ENCODE results near the gene BPI. TPM values are rescaled to one million over a fixed set of nuclear protein-coding genes. Genes with fewer than 3 reads are reported as not detected.

The BPI gene
- total RNA-seq, 1 donor from 2014 or later: not detected

DNA sequence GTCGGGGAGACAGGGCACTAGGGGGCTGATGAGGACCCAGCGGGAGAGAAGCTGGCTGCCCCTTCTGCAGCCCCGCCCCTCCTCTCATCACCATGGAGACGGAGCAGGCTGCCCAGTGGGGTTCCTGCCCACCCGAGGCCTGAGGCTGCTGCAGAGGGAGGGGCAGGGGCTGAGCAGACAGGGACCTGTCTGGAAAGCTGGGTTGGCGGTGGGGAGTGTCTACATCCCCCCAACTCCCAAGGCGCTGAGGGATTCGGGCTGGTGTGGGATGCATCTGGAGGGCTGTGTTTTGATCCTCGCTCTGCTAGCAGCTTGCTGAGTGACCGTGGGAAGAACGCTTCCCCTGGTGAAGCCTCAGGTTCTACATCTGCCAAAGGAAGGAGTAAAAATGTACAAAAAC is 1.2 kb upstream of the BPI start:
- Histone ChIP-seq H3K27me3 (ENCODE audit: control insufficient read depth, insufficient read depth, low read length) (peaks cover 24% of the 10 kb centered on the region), H3K4me3 (ENCODE audit: low read depth, low read length) (no peak overlapping the region), H3K36me3 (ENCODE audit: control insufficient read depth, insufficient read depth, low read length) (no peaks in the 10 kb centered on the region)
- DNase-seq (ENCODE audit: low read depth): no peak
- no peak for TF ChIP-seq CTCF (IDR thresholded peaks at IDR 0.05; ENCODE audit: insufficient read depth, low read length, poor library complexity, severe bottlenecking)

GRCh38 chr20:38304845-38305447 is 990 bp downstream of the BPI start:
- peaks cover 25% of the 10 kb centered on the region for H3K27me3 ChIP-seq (ENCODE audit: control insufficient read depth, insufficient read depth, low read length)
- peak; percentile 53 for TF ChIP-seq CTCF (IDR thresholded peaks at IDR 0.05; ENCODE audit: insufficient read depth, low read length, poor library complexity, severe bottlenecking)
- no peak for DNase-seq (ENCODE audit: low read depth)
- no peak overlapping the region for H3K4me3 ChIP-seq (ENCODE audit: low read depth, low read length)
- no peaks in the 10 kb centered on the region for H3K36me3 ChIP-seq (ENCODE audit: control insufficient read depth, insufficient read depth, low read length)

DNA sequence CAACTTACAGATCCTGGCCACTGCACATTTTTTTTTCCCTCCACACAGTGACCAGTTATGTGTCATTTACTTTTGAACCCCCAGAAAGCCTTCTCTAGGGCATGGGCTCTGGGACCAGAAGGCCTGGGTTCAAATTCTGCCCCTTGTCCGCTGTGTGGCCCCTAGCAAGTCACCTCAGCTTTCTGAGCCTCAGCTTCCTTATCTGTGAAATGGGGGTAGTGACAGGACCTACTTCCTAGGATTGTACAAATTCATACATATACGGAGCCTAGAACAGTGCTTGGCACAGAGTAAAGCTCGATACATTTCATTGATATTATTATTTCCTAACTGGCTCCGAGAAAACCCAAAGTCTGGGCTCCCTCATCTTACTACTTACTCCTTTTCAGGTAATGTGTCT is 1.6 kb downstream of the BPI start:
- TF ChIP-seq CTCF (IDR thresholded peaks at IDR 0.05; ENCODE audit: insufficient read depth, low read length, poor library complexity, severe bottlenecking): no peak
- H3K36me3 ChIP-seq (ENCODE audit: control insufficient read depth, insufficient read depth, low read length): no peaks in the 10 kb centered on the region
- DNase-seq (ENCODE audit: low read depth): no peak
- peaks cover 27% of the 10 kb centered on the region for H3K27me3 ChIP-seq (ENCODE audit: control insufficient read depth, insufficient read depth, low read length)
- H3K4me3 ChIP-seq (ENCODE audit: low read depth, low read length): no peak overlapping the region

GRCh38 chr20:38306379-38306778 is 2.4 kb downstream of the BPI start:
- no peaks in the 10 kb centered on the region for H3K36me3 ChIP-seq (ENCODE audit: control insufficient read depth, insufficient read depth, low read length)
- no peak overlapping the region for H3K4me3 ChIP-seq (ENCODE audit: low read depth, low read length)
- peaks cover 27% of the 10 kb centered on the region for H3K27me3 ChIP-seq (ENCODE audit: control insufficient read depth, insufficient read depth, low read length)
- no peak for TF ChIP-seq CTCF (IDR thresholded peaks at IDR 0.05; ENCODE audit: insufficient read depth, low read length, poor library complexity, severe bottlenecking)
- no peak for DNase-seq (ENCODE audit: low read depth)

DNA sequence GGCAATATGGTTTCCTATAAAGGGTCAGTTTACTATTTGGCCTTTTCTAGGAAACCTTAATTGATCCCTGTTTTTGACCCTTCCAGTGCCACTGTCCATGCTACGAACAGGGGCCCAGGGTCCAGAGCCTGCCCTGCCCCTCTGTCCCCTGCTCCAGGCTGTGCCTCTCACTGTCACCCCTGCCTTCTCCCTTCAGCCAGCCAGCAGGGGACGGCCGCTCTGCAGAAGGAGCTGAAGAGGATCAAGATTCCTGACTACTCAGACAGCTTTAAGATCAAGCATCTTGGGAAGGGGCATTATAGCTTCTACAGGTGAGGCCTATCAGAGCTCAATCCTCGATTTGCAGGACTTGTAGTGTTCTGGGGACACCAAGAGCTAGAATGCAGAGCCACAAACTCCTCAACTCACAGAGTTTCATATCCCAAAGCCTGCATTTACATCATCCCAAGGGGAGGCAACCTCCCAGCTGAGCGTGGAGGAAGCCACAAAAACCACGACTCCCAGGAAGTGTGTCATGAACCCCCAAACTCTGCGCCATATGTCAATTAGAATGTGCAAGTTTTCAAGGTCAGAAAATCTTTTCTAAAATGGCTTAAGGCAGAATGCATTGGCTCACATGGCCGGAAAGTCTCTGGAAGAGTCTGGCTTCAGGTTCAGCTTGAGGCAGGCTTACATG is 3.6 kb downstream of the BPI start:
- no peak for DNase-seq (ENCODE audit: low read depth)

More for the DNA sequence above, 3.6 kb downstream of the BPI start:
- Histone ChIP-seq H3K36me3 (ENCODE audit: control insufficient read depth, insufficient read depth, low read length) (no peaks in the 10 kb centered on the region), H3K4me3 (ENCODE audit: low read depth, low read length) (no peak overlapping the region), H3K27me3 (ENCODE audit: control insufficient read depth, insufficient read depth, low read length) (peaks cover 24% of the 10 kb centered on the region)
- TF ChIP-seq CTCF (IDR thresholded peaks at IDR 0.05; ENCODE audit: insufficient read depth, low read length, poor library complexity, severe bottlenecking): no peak

Measured in kidney epithelial cell (primary cell).